Activated effector memory CD4-positive, alpha-beta T cell treated with Interleukin-2 at 50 U/mL for 16 hours (primary cell): ENCODE data around the gene PRKCB.

ENCODE experiments used
- DNase-seq: peaks from one replicate; pipeline ENCODE4 v3.0.0-alpha.2; 2020

Gene PRKCB

DNA sequence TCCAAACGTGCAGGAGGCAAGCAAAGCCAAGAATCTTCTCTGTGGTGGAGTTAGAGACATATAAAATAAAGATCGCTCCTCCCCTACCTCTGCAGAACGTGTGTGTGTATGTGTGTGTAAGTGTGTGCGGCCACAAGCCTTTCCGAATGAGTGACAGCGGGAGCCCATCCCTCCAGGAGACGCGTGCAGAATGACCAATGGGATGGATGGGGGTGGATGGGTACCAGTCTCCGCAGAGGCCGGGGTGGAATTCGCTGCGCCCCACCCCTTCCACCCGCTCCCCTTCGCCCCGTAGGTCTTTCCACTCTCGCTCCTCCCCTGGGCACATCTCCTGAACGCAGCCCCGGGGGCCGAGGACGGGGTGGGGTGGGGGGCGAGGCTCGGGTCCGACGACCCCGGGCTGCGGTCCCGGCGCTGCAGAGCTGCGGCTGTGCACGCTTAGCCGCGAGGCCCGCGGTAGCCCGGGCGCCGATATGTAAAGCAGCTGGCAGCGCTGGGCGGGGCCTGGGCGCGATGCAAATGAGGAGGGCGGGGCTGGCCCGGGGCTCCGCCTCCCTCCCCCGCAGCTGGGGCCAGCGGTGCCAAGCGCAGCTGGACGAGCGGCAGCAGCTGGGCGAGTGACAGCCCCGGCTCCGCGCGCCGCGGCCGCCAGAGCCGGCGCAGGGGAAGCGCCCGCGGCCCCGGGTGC, at the start of gene PRKCB:
Gene PRKCB (plus strand): TSS at position 594 of the 688 bp plus-strand sequence.
- peak; percentile 87 for DNase-seq

DNA sequence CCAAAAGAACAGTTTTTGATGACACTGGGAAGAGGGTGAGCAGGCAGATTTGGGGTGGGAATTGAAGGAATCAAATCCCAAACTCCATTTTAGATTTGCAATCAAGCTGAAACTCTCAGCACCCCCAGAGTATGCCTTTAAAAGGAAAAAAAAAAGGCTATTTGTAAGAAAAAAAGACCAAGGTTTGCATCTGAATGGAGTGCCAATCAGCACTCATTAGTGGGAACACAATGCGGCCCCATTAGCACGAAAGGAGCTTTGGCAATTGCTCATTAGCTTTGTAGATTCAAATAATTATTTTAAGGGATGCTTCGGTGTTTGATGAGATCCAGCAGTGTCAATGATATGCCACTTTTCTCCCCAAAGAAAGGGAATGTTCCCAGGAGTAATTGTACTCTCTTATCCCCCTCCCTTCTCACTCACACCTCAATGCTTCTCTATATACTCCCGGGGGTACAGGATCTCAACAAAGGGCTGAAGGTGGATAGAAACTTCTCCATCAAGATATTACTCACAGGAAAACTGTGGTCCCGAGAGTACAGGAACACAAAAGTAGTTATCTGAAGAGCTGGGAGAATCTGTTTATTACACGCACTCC, 48.7 kb upstream of the PRKCB start:
- DNase-seq: no peak

DNA sequence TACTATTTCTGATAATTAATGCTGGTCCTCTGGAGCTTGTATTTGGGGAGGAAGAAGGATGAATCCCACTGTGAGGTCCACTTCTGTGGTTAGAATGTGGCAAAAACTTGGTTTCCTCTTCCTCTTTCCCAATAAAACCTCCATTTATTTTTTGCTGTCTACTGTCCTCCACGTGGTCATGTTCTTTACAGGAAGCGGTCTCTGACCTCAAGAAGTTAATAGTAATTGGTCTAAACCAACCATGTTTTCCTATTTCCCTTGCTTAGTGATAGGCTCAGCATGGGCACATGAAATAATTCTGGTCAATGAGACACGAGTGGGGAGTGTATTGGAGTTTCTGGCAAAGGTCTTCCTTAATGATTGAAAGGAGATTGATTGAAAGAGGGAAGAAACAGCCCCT, 47.1 kb upstream of the PRKCB start:
- DNase-seq: no peak

DNA sequence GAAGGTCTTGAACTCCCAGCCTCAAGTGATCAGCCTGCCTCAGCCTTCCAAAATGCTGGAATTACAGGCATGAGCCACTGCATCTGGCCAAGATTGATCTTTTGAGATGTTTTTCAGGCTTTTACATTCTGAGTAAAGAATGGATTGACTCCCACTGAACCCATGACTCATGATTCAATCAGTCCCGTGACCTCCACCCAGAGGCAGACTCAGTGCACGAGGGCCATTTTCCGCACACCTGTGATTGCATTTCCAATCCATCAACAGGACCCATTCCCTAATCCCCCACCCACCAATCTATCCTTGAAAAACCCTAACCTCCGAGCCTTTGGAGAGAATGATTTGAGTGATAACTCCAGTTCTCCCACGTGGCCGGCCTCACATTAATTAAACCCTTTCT, 40.4 kb upstream of the PRKCB start:
- no peak for DNase-seq

DNA sequence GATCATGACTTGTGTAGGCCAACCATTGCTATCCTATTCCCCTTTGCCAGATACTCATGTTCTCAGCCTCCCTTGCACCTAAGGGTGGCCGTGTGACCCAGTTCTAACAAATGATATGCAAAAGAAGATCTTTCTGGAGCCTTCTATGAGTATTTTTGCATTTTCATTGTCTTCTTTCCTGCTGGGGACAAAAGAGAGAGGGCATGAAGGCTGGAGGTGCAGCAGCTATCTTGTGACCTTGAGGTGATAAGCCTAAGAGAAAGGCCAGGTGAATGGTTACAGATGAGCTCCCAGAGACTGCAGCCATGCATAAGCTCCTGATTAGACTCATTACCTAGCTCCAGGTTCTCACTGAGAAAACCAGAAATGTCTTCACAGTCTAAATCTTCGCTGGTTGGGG, 38.8 kb upstream of the PRKCB start:
- DNase-seq: no peak

DNA sequence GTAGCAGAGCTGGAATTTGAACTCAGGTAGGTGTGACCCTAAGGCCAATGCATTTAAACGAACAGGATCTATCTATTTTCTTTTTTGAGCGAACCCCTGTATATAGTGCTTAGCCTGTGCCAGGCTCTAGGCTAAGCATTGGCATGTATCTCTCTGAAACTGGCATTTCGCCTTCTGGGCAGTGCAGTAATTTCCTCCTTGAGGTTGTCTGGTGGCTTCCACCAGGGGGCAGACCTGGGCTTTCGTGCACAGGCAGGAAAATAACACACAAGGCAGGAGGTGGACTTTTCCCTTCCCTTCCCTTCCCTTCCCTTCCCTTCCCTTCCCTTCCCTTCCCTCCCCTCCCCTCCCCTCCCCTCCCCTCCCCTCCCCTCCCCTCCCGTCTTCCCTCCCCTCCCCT, 34.4 kb upstream of the PRKCB start:
- peak; percentile 56 for DNase-seq

DNA sequence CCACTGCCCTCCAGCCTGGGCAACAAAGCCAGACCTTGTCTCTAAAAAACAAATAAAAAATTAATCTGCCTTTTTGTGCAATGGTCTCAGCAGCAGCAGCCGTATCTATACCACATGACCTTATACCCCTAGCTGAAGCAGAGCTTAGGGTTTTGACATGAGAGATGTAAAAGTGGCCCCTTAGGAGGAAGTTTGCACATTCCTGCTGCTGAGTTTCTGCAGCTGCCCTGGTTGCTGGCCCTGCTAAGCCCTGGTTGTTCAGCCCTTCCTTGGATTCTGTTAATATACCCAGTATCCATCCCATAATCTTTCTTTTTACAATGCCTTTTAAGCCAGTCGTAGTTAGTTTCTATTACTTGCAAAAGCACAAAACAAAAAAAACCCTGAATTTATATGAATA, 33.0 kb upstream of the PRKCB start:
- no peak for DNase-seq

DNA sequence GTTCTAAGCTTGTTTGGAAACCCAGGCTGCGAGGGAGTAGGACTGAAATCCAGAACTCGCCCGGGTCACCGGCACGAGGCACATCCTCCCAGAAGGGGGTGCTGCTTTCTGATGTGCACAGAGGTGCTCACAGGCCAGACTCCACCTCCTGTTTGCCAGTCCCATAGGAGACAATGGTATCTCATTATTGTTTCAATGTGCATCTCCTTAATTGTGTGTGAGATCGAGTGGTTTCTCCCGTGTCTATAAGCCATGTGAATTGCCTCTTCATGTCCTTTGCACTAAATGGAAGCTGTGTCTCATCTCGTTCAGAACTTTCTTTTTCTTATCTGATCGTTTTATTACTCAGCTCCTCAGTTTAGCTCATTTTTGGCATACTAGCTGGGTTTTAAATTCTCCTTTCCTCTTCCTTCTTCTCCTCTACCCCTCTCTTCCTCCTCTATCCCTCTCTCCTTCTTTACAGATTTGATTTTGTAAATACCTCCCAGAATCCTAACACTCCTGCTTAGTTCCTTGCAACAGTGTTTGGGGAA, 32.1 kb upstream of the PRKCB start:
- DNase-seq: peak; percentile 64

DNA sequence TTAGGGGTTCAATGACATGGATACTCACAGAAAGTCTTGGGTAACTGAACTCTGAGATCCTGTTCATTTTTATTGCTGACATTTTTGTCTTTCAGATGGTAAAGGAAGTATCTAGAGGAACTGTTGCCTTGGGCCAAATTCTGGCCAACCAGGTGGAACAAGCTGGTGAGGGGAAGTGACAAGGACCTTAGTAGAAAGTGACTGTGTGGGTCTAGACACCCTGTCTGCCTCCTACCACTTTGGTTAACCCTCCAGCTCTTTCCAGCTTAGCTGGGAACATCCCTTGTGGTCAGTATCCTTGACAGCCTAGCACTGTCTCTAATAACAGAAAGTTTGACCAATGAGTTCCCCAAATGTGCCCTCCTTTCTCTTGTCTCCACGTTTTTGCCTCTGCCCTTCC, 28.8 kb upstream of the PRKCB start:
- no peak for DNase-seq

DNA sequence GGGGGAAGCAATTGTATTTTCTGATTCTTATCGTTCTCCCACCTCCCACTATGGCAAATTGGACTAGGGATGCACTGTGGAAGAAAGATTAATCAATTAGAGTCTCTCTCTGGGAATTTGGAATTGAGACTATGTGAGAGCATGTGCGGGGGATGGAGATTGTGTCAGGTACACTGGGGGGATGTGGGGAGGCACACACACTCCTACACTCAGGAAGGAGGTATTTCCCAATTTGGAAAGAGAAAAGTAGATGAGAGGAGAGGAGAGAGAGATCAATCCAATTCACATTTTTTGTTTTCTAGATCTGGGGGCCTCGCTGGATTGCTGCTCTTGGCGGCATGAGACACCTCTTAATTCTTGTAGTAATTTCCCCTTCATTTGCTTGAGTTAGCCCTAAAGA, 14.3 kb upstream of the PRKCB start:
- no peak for DNase-seq

DNA sequence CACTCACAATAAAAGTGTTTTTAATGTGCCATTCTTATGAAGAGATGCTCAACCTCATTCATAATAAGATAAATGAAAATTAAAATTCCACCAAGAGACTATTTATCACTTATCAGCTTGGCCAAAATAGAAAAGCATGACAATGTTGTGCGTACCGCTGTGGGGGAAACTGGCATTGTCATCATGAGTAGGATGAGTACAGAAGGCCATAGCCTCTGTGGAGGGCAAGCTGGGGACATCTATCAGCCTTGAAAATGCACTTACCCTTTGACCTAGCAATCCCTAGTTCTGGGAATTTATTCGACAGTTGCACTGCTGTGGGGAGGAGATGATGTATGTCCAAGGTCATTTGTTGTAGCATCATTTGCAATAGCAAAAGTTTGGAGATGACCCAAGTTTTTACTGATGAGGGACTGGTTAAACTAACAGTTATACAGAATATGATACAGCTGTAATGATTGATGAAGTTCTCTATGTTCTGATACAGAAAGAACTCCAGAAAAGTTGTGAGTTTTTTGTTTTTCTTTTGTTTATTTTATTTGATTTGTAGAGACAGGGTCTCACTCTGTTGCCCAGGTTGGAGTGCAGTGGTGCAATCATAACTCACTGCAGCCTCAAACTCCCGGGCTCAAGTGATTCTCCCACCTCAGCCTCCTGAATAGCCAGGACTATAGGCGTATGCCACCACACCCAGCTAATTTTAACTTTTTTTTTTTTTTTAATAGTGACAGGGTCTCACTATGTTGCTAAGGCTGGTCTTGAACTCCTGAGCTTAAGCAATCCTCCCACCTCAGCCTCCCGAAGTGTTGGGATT, 13.7 kb upstream of the PRKCB start:
- DNase-seq: no peak

DNA sequence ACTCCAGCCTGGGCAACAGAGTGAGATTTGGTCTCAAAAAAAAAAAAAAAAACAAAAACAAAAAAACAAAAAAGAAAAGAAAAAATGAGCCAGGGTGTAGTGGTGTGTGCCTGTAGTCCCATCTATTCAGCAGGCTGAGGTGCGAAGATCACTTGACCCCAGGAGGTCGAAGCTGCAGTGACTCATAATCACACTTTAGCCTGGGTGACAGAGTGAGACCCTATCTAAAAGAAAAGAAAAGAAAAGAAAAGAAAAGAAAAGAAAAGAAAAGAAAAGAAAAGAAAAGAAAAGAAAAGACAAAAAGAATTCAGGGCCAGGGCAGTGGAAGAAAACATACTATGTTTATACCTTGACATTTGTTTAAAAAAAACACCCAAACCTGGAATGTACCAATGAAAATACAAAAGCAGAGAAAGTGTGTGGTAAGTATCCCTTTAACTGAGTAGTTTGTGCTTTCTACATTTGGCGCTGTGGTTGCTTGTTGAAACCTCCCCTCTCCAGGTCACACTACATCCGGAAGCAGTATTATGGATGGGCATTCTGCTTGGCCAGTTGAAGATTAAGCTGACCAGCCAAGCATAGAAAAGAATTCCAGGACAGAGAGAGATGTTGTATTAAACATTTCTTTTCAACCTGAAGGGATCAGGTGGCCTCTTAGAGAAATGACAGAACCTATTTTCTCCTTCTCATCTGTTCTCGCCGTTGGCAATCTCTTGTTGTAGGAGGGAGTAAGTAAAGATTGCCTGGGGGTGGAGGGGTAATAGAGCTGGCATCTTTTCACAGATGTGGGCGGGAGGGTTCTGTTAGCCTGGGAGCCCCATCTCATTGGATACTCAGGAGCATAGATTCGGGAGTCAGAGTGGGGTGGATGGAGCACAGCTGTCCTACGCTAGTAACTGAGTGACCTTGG, 12.1 kb upstream of the PRKCB start:
- no peak for DNase-seq

DNA sequence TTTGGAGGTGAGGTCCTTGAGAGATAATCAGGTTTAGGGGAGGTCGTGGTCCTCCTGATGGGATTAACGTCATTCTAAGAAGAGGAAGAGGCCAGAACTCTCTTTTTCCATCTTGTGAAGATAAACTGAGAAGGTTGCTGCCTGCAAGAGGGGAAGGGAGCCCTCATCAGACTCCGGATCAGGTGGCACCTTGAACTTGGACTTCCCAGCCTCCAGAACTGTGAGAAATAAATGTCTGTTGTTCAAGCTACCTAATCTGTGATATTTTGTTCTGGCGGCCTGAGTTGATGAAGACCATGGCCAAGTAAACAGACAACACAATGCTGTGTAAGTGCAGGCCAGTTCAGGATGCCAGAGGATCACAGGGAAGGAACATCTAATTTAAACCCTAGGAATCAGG, 10.9 kb upstream of the PRKCB start:
- no peak for DNase-seq

DNA sequence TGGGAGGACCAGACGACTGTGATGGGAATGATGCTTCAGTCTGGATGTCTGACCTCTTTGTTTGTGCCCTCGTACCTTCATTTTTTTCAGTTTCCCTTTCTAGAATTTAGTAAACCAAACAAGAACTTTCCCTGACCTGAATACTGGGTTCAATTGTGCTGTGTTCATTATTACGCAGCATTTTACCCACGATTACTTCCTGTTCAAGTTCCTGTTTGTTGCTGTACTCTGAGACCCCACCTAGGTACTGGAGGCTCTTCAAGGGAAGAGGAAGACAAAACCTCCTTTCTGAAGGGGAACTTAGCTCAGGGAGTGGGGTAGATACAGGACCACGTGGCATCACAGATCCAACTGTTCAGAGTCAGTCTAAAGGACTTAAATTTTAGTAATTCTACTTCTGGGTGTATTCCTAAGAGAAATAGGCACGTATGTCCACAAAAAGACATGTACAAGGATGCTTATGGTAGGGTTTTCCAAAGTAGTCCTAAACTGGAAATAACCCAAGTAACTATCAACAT, 9.2 kb upstream of the PRKCB start:
- DNase-seq: no peak

DNA sequence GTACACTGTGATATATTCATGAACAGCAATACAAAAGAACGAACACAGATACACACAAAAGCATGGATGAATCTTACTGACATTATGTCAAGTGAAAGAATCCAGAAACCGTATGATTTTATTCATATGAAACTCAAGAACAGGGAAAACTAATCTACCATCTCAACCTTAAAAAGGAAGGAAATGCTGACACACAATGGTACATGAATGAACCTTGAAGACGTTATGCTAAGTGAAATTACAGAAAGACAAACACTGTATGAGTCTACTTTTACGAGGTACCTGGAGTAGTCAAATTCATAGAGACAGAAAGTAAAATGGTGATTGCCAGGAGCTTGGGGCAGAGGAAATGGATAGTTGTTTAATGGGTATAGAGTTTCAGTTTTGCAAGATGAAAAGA, 8.7 kb upstream of the PRKCB start:
- DNase-seq: no peak

DNA sequence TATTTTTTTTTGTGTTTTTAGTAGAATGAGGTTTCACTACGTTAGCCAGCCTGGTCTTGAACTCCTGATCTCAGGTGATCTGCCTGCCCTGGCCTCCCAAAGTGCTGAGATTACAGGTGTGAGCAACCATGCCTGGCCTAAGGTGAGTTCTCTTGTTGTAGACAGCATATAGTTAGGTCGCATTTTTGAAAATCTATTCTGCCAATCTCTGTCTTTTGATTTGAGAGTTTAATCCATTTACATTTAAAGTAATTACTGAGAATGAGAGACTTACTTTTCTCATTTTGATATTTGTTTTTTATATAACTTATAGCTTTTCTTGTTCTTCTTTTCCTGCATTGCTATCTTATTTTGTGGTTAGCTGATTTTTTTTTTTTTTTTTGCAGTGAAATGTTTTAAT, 6.3 kb upstream of the PRKCB start:
- no peak for DNase-seq

DNA sequence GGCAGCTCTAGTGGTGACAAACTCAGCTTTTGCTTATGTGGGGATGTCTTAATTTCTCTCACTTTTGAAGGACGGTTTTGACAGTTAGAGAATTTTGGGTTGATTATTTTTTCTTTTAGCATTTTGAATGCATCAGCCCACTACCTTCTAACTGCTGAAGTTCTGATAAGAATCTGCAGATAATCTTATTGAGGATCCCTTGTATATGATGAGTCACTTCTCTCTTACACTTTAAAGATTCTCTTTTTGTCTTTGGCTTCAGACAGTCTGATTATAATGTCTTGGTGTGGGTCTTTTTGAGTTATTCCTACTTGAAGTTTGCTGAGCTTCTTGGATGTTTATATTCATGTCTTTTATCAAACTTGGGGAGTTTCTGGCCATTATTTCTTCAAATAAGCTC, 5.5 kb upstream of the PRKCB start:
- DNase-seq: no peak

DNA sequence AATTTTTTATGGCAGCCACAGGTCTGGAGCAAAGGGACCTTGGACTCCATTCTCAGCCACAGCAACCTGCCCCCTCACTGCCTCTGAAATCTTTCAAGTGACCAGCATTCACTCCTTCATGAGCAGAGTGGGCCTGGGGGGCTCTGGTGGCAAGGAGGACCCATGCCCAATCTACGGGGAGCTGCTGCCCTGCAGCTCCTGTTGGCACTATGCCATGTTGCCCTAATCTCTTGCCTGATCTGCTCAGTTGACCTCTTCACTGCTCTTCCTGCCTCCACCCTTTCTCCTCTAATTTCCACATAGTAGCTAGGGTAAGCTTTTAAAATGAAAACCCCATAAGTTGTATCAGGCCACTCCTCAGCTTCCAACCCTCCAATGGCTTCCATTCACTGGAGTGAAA, 2.9 kb upstream of the PRKCB start:
- DNase-seq: no peak

DNA sequence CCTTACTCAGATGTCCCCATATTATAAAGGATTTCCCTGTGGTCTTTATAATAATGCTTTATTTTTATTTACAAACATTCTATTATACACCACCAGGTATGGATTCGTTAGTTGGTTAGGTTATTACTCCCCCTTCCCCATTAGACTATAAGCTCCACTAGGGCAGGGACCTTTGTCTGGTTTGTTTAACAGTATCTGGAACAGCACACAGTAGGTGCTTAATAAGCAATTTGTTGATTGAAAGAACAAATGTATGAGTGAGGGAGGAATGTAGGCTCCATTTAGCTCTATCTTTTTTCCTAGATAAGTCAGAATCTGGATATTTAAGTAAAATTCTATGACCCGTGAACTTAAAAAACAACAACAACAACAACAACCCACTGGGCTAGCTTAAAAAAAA, 2.3 kb upstream of the PRKCB start:
- no peak for DNase-seq

DNA sequence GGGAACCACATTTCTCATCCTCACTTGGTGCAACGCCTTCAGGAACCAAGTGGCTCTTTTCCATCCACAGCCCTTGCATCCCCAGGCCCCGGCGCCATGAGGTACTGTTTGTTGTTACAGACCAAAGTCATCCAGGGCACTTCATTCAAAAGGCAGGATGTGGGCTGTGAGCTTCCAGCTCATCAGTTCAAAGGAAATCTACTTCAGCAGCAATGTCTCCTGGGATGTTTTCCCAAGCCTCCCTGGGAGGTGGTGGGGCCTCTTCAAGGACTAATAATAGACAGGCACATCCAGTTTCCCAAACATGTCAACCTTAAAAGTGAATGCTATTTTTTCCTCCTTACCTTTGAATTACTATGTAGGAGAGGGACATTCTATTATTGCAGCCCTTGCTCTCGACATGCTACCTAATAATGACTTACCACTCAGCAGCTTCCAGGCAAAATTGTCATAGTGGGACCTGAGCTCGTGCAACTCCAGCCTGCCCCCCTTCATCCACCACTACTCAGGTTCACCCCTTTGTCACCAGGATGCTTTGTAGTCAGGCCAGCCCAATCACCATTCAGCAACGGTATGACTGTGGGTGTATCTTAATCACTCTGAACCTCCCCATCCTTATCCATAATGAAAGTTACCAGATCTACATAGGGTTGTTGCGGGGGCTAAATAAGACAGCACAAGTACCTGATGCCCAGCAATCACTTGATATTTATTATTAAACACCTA, 1.7 kb upstream of the PRKCB start:
- no peak for DNase-seq

DNA sequence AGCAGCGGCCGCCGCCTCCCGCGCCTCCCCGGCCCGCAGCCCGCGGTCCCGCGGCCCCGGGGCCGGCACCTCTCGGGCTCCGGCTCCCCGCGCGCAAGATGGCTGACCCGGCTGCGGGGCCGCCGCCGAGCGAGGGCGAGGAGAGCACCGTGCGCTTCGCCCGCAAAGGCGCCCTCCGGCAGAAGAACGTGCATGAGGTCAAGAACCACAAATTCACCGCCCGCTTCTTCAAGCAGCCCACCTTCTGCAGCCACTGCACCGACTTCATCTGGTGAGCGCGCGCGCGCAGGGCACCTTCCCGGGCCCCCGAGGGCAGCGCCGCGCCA, 258 bp downstream of the PRKCB start:
- no peak for DNase-seq
